HepG2 (cell line): ENCODE data around the gene CEBPA. TPM values are rescaled to one million over a fixed set of nuclear protein-coding genes. Genes with fewer than 3 reads are reported as not detected.

Experiments
- HNF4G ChIP-seq, 2 experiments: sonication (generic) in 1 of 2; formaldehyde crosslinking in 1 of 2; IDR thresholded peaks; 2 replicates each; pipeline versions ENCODE4 v1.4.0 to v1.6.1; 2011 to 2020; ENCODE audit warnings: borderline replicate concordance in 2 of 2, low read depth in 2 of 2, mild to moderate bottlenecking in 2 of 2, low read length in 1 of 2, missing genetic modification reagents in 1 of 2, moderate library complexity in 1 of 2
- MEF2D ChIP-seq: sonication (generic); formaldehyde crosslinking; IDR thresholded peaks from 2 replicates; pipeline ENCODE4 v1.5.1; 2020; ENCODE audit warnings: mild to moderate bottlenecking, missing genetic modification reagents
- PAWR ChIP-seq: sonication (generic); formaldehyde crosslinking; IDR thresholded peaks from 2 replicates; pipeline ENCODE4 v1.4.0; 2020; ENCODE audit warnings: missing genetic modification reagents, mild to moderate bottlenecking, borderline replicate concordance
- RCOR2 ChIP-seq: IDR thresholded peaks from 2 replicates; pipeline ENCODE4 v1.6.1; 2016; ENCODE audit warnings: missing biosample characterization, missing genetic modification reagents
- STAT5B ChIP-seq: sonication (generic); formaldehyde crosslinking; IDR thresholded peaks from 2 replicates; pipeline ENCODE4 v1.4.0; 2020; ENCODE audit warnings: missing genetic modification reagents
- ZNF17 ChIP-seq: sonication (generic); formaldehyde crosslinking; IDR thresholded peaks from 2 replicates; pipeline ENCODE4 v1.5.0; 2020; ENCODE audit warnings: mild to moderate bottlenecking, missing genetic modification reagents
- polyA plus RNA-seq, 8 experiments: library from polyadenylated mRNA; depleted of rRNA in 3 of 8; stranded (reverse) in 7 of 8; unstranded in 1 of 8; fragments of >200 nt; fragmentation: Illumina TruSeq in 4 of 8; extraction: Trizol in 4 of 8; gene quantifications; 2 replicates each; pipeline versions ENCODE4 v1.2.1 to v1.2.3, GENCODE V29; 2011 to 2016; ENCODE audit warnings: low read depth in 4 of 8, missing spikeins in 1 of 8, mixed read lengths in 1 of 8; ENCODE audit not compliant: insufficient read depth in 1 of 8
- total RNA-seq, 5 experiments: library from RNA; depleted of rRNA; stranded (reverse); fragments of >200 nt; fragmentation: Illumina TruSeq; extraction: Trizol; gene quantifications; 2 replicates each; pipeline ENCODE4 v1.2.3, GENCODE V29; 2016; ENCODE audit warnings: low read depth in 1 of 5
- TF ChIP-seq, protein P1 (sequence below), 2 experiments: fragments of 450-650 bp in 1 of 2; sonication (generic) in 1 of 2; formaldehyde crosslinking in 1 of 2; IDR thresholded peaks; 2 replicates each; pipeline versions ENCODE4 v1.6.1 to v1.8.0; 2016 to 2022; ENCODE audit warnings: antibody characterized with exemption in 1 of 2, mild to moderate bottlenecking in 1 of 2, missing genetic modification reagents in 1 of 2
- TF ChIP-seq, protein P2 (sequence below): sonication (generic); formaldehyde crosslinking; IDR thresholded peaks from 2 replicates; pipeline ENCODE4 v1.8.1; 2023; ENCODE audit warnings: mild to moderate bottlenecking, missing genetic modification reagents
- TF ChIP-seq, protein P3 (sequence below): sonication (generic); formaldehyde crosslinking; IDR thresholded peaks from 2 replicates; pipeline ENCODE4 v1.5.0; 2020; ENCODE audit warnings: mild to moderate bottlenecking, missing genetic modification reagents
- TF ChIP-seq, protein P4 (sequence below): sonication (generic); formaldehyde crosslinking; conservative IDR thresholded peaks from 2 replicates; pipeline ENCODE4 v1.4.0; 2020; ENCODE audit warnings: mild to moderate bottlenecking, missing genetic modification reagents, moderate library complexity

The CEBPA gene
- total and polyA plus RNA-seq, 2 of the 13 experiments (the other 11 are each of a cell fraction or from before 2014, with no cell fraction given): 24.8 to 103 TPM

DNA sequence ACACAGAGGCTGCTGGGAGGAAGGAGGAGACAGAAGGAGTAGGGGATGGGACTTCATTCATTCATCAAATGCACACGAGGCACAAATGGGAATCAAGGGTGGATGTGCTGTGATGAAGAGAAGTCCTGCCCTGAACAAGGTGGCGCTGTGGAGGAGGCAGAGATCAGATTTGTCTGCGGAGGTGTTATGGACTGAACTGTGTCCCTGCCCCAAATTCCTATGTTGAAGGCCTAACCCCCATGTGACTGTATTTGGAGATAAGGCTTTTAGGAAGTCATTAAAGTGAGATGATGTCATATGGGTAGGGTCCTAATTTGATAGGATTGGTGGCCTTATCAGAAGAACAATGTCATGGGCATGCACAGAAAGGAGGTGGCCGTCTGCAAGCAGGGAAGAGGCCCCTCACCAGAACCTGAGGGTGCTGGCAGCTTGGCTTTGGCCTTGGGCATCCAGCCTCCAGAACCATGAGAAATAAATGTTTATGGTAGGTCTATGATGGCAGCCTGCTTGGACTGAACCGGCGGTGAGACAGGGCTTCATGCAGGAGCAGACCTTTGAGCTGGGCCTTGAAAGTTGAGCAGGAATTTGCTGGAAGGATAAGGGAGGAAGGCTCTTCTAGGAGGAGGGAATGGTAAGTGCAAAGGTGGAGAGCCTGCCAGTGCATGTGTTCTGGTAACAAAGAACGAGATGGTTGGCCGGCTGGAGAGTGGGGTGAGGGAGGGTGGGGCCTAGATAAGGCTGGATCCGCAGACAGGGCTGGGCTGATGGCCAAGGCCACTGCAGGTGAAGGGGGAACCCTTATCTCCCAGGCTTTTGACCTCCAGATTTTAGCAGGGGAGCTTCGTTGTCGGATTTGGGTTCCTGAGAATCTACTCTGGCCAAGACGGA, 2.7 kb upstream of the CEBPA start (continued):
- TF ChIP-seq, protein P1, sequence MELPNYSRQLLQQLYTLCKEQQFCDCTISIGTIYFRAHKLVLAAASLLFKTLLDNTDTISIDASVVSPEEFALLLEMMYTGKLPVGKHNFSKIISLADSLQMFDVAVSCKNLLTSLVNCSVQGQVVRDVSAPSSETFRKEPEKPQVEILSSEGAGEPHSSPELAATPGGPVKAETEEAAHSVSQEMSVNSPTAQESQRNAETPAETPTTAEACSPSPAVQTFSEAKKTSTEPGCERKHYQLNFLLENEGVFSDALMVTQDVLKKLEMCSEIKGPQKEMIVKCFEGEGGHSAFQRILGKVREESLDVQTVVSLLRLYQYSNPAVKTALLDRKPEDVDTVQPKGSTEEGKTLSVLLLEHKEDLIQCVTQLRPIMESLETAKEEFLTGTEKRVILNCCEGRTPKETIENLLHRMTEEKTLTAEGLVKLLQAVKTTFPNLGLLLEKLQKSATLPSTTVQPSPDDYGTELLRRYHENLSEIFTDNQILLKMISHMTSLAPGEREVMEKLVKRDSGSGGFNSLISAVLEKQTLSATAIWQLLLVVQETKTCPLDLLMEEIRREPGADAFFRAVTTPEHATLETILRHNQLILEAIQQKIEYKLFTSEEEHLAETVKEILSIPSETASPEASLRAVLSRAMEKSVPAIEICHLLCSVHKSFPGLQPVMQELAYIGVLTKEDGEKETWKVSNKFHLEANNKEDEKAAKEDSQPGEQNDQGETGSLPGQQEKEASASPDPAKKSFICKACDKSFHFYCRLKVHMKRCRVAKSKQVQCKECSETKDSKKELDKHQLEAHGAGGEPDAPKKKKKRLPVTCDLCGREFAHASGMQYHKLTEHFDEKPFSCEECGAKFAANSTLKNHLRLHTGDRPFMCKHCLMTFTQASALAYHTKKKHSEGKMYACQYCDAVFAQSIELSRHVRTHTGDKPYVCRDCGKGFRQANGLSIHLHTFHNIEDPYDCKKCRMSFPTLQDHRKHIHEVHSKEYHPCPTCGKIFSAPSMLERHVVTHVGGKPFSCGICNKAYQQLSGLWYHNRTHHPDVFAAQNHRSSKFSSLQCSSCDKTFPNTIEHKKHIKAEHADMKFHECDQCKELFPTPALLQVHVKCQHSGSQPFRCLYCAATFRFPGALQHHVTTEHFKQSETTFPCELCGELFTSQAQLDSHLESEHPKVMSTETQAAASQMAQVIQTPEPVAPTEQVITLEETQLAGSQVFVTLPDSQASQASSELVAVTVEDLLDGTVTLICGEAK (IDR thresholded peaks at IDR 0.05): no peak
- TF ChIP-seq, protein P1 (CRISPR knock-in tag; IDR thresholded peaks at IDR 0.05): no peak
- TF ChIP-seq RCOR2 (CRISPR knock-in tag) (no peak), STAT5B (CRISPR knock-in tag) (no peak), MEF2D (CRISPR knock-in tag) (peak; percentile 39; the same call in 1 of the 2 replicates), HNF4G (IDR thresholded peaks at IDR 0.05; ENCODE audit: borderline replicate concordance, low read depth, low read length) (peak; percentile 68), HNF4G (CRISPR knock-in tag; IDR thresholded peaks at IDR 0.05; ENCODE audit: borderline replicate concordance, low read depth) (no peak; the same call in 1 of the 2 replicates), ZNF17 (CRISPR knock-in tag) (no peak), PAWR (no peak)
- TF ChIP-seq, protein P2, sequence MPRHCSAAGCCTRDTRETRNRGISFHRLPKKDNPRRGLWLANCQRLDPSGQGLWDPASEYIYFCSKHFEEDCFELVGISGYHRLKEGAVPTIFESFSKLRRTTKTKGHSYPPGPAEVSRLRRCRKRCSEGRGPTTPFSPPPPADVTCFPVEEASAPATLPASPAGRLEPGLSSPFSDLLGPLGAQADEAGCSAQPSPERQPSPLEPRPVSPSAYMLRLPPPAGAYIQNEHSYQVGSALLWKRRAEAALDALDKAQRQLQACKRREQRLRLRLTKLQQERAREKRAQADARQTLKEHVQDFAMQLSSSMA (CRISPR knock-in tag): no peak
- TF ChIP-seq, protein P3, sequence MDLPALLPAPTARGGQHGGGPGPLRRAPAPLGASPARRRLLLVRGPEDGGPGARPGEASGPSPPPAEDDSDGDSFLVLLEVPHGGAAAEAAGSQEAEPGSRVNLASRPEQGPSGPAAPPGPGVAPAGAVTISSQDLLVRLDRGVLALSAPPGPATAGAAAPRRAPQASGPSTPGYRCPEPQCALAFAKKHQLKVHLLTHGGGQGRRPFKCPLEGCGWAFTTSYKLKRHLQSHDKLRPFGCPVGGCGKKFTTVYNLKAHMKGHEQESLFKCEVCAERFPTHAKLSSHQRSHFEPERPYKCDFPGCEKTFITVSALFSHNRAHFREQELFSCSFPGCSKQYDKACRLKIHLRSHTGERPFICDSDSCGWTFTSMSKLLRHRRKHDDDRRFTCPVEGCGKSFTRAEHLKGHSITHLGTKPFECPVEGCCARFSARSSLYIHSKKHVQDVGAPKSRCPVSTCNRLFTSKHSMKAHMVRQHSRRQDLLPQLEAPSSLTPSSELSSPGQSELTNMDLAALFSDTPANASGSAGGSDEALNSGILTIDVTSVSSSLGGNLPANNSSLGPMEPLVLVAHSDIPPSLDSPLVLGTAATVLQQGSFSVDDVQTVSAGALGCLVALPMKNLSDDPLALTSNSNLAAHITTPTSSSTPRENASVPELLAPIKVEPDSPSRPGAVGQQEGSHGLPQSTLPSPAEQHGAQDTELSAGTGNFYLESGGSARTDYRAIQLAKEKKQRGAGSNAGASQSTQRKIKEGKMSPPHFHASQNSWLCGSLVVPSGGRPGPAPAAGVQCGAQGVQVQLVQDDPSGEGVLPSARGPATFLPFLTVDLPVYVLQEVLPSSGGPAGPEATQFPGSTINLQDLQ (CRISPR knock-in tag): no peak
- TF ChIP-seq, protein P4, sequence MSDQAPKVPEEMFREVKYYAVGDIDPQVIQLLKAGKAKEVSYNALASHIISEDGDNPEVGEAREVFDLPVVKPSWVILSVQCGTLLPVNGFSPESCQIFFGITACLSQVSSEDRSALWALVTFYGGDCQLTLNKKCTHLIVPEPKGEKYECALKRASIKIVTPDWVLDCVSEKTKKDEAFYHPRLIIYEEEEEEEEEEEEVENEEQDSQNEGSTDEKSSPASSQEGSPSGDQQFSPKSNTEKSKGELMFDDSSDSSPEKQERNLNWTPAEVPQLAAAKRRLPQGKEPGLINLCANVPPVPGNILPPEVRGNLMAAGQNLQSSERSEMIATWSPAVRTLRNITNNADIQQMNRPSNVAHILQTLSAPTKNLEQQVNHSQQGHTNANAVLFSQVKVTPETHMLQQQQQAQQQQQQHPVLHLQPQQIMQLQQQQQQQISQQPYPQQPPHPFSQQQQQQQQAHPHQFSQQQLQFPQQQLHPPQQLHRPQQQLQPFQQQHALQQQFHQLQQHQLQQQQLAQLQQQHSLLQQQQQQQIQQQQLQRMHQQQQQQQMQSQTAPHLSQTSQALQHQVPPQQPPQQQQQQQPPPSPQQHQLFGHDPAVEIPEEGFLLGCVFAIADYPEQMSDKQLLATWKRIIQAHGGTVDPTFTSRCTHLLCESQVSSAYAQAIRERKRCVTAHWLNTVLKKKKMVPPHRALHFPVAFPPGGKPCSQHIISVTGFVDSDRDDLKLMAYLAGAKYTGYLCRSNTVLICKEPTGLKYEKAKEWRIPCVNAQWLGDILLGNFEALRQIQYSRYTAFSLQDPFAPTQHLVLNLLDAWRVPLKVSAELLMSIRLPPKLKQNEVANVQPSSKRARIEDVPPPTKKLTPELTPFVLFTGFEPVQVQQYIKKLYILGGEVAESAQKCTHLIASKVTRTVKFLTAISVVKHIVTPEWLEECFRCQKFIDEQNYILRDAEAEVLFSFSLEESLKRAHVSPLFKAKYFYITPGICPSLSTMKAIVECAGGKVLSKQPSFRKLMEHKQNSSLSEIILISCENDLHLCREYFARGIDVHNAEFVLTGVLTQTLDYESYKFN: peak; percentile 30; the same call in 1 of the 2 replicates
